Fibroblast of lung (primary cell): ENCODE results near the gene SLC25A43.

Source experiments
- CTCF ChIP-seq, 2 donors: IDR thresholded peaks in 1 of 2; conservative IDR thresholded peaks in 1 of 2; 1 replicate in 1 of 2; 2 replicates in 1 of 2; pipeline ENCODE4 v1.5.1; 2011 to 2012; ENCODE audit warnings: low read length in 2 of 2, control low read depth in 1 of 2, inconsistent platforms in 1 of 2, low read depth in 1 of 2, mild to moderate bottlenecking in 1 of 2
- EZH2 ChIP-seq: IDR thresholded peaks from 2 replicates; pipeline ENCODE4 v1.5.1; 2012; ENCODE audit warnings: low read length, control low read depth, mild to moderate bottlenecking; ENCODE audit errors: missing control alignments

DNA sequence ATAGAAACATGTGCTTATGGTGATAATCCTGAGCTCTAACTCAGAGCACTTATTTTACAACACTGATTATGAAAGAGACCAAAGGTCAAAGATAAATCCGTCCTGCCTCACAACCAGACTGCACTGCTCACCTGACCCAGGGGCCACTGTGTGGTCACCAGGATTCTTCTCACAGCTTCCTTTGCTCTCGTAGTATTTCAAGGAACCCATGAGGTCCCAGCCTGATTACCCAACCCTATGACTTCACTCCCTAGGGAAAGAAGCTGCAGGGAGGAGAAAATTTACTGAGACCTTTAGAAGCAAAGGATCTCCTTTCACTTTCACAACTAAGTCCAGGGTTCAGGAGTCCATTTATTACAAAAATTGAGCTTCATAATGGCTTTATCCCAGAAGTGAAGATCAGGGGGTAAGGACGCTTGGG, 78.7 kb downstream of the SLC25A43 start:
- no peak for TF ChIP-seq CTCF (conservative IDR thresholded peaks at IDR 0.05 in 1 of 2, IDR thresholded peaks at IDR 0.05 in 1 of 2; ENCODE audit: low read depth in 1 of 2, low read length in 2 of 2)
- TF ChIP-seq EZH2 = no peak
